Neural cell (in vitro differentiated cells): ENCODE results near the gene C9orf43.

Experiments used
- CTCF ChIP-seq: fragments of 450-650 bp; IDR thresholded peaks from 2 replicates; pipeline ENCODE4 v1.5.1; 2014; ENCODE audit warnings: antibody characterized with exemption, mild to moderate bottlenecking, moderate library complexity; ENCODE audit not compliant: poor library complexity, severe bottlenecking
- EP300 ChIP-seq: fragments of 450-650 bp; conservative IDR thresholded peaks from 2 replicates; pipeline ENCODE4 v1.6.1; 2014; ENCODE audit warnings: antibody characterized with exemption, mild to moderate bottlenecking, moderate library complexity; ENCODE audit not compliant: poor library complexity, severe bottlenecking
- EZH2 ChIP-seq: fragments of 200-600, 300-800 bp; shearing (Covaris generic), sonication (generic); IDR thresholded peaks from 2 replicates; pipeline ENCODE4 v1.6.1; 2014; ENCODE audit warnings: antibody characterized with exemption, low read length, borderline replicate concordance, mild to moderate bottlenecking; ENCODE audit not compliant: insufficient read depth, poor library complexity, severe bottlenecking
- MXI1 ChIP-seq: fragments of 450-650 bp; conservative IDR thresholded peaks from 2 replicates; pipeline ENCODE4 v1.6.1; 2014; ENCODE audit warnings: antibody characterized with exemption, mild to moderate bottlenecking; ENCODE audit not compliant: poor library complexity, severe bottlenecking
- POLR2AphosphoS5 ChIP-seq: IDR thresholded peaks from 2 replicates; pipeline ENCODE4 v1.6.1; 2012
- RAD21 ChIP-seq: fragments of 450-650 bp; conservative IDR thresholded peaks from 2 replicates; pipeline ENCODE4 v1.6.1; 2014; ENCODE audit warnings: antibody characterized with exemption, mild to moderate bottlenecking, moderate library complexity
- REST ChIP-seq: IDR thresholded peaks from 2 replicates; pipeline ENCODE4 v1.6.1; 2012; ENCODE audit warnings: borderline replicate concordance
- SMC3 ChIP-seq: fragments of 450-650 bp; conservative IDR thresholded peaks from 2 replicates; pipeline ENCODE4 v1.6.1; 2014; ENCODE audit warnings: antibody characterized with exemption, mild to moderate bottlenecking, moderate library complexity; ENCODE audit not compliant: poor library complexity
- TAF1 ChIP-seq: IDR thresholded peaks from 2 replicates; pipeline ENCODE4 v1.6.1; 2012; ENCODE audit warnings: low read depth

GRCh38 chr9:113376634-113377567 lies 33.6 kb upstream of the C9orf43 start, which contains the start of gene HDHD3:
- no peak for TF ChIP-seq CTCF
- TF ChIP-seq EZH2 = no peak
- TF ChIP-seq MXI1 = peak; percentile 54
- no peak for TF ChIP-seq EP300
- no peak for TF ChIP-seq SMC3
- peak; percentile 58 for TF ChIP-seq TAF1
- peak; percentile 56 for TF ChIP-seq REST
- peak; percentile 82 for TF ChIP-seq POLR2AphosphoS5
- no peak for TF ChIP-seq RAD21
